GM12878 (cell line): Measurements from ENCODE around the gene TANC2. TPM values are rescaled to one million over a fixed set of nuclear protein-coding genes. Genes with fewer than 3 reads are reported as not detected.

Experiments
- ATAC-seq: fragments of 200-7000 bp; cut with Tn5 transposase; 3 replicates; pipeline ENCODE4 v1.9.1; 2020; ENCODE audit warnings: mild to moderate bottlenecking, moderate library complexity
- BruUV-seq: library from RNA; stranded (reverse); fragments of 400-500 nt; replicated peaks from 2 replicates; lab custom pipeline; 2021; lab: Mats Ljungman, UMichigan
- CTCF ChIA-PET: fragments of 300-600 bp; sonication (Branson Sonifier 250); formaldehyde crosslinking; extraction: SDS; loops from one replicate; lab custom pipeline; 2021; ENCODE audit warnings: inconsistent platforms; lab: Yijun Ruan, JAX
- POLR2A ChIA-PET: fragments of 350-600 bp; formaldehyde crosslinking; extraction: SDS; loops from one replicate; lab custom pipeline; 2021; ENCODE audit warnings: inconsistent platforms; lab: Charles Lee
- RAD21 ChIA-PET: fragments of 300-600 bp; sonication (Branson Sonifier 250); formaldehyde crosslinking; loops from one replicate; lab custom pipeline; 2023; ENCODE audit warnings: antibody characterized with exemption; ENCODE audit not compliant: unreplicated experiment; lab: Charles Lee
- SMC1A ChIA-PET: fragments of 300-600 bp; sonication (Branson Sonifier 250); formaldehyde crosslinking; loops from one replicate; lab custom pipeline; 2023; ENCODE audit not compliant: unreplicated experiment, uncharacterized antibody; lab: Charles Lee
- DNase-seq: peaks from one replicate; pipeline ENCODE4 v3.0.0-alpha.2; 2011; ENCODE audit warnings: low read depth, low spot score
- FAIRE-seq: peaks from 3 replicates; lab custom pipeline; 2011; peaks lifted over from hg19 to GRCh38; lab: Jason Lieb, UNC
- H2AFZ ChIP-seq: 2 replicates; pipeline ENCODE4 v1.6.0; 2011; ENCODE audit warnings: low read depth, low read length, control low read depth; ENCODE audit not compliant: control insufficient read depth
- H3K27ac ChIP-seq: 2 replicates; pipeline ENCODE4 v1.5.1; 2011; ENCODE audit warnings: control low read depth; ENCODE audit not compliant: control insufficient read depth, insufficient read depth
- H3K27me3 ChIP-seq, 2 experiments: replicated peaks in 1 of 2; 2 replicates each; pipeline versions ENCODE4 v1.6.0 to v1.6.1; 2011; ENCODE audit warnings: low read length in 1 of 2; ENCODE audit not compliant: control insufficient read depth in 2 of 2, insufficient read depth in 2 of 2
- H3K36me3 ChIP-seq, 2 experiments: 2 replicates each; pipeline ENCODE4 v1.5.1; 2011; ENCODE audit warnings: low read length in 1 of 2; ENCODE audit not compliant: control insufficient read depth in 2 of 2, insufficient read depth in 2 of 2
- H3K4me1 ChIP-seq: 2 replicates; pipeline ENCODE4 v1.6.1; 2011; ENCODE audit warnings: mild to moderate bottlenecking, low read length, moderate library complexity, mixed read lengths; ENCODE audit not compliant: control insufficient read depth, insufficient read depth
- H3K4me2 ChIP-seq: 2 replicates; pipeline ENCODE4 v1.6.0; 2011; ENCODE audit warnings: control low read depth; ENCODE audit not compliant: control insufficient read depth, insufficient read depth
- H3K4me3 ChIP-seq: fragments of 200-600 bp; sonication (generic); 2 replicates; pipeline ENCODE4 v1.5.1; 2016
- H3K79me2 ChIP-seq: 2 replicates; pipeline ENCODE4 v1.6.0; 2011; ENCODE audit warnings: low read length; ENCODE audit not compliant: control insufficient read depth, insufficient read depth
- H3K9ac ChIP-seq: 2 replicates; pipeline ENCODE4 v1.8.0; 2011; ENCODE audit warnings: low read length, control low read depth, mixed read lengths; ENCODE audit not compliant: control insufficient read depth, insufficient read depth
- H3K9me3 ChIP-seq: replicated peaks from 3 replicates; pipeline ENCODE4 v1.5.1; 2011; ENCODE audit warnings: mild to moderate bottlenecking, low read length; ENCODE audit not compliant: control insufficient read depth, insufficient read depth
- H4K20me1 ChIP-seq: 2 replicates; pipeline ENCODE4 v1.6.0; 2011; ENCODE audit not compliant: control insufficient read depth, insufficient read depth
- BCLAF1 ChIP-seq: fragments of 450-650 bp; IDR thresholded peaks from 2 replicates; pipeline ENCODE4 v1.6.1; 2017; ENCODE audit warnings: antibody characterized with exemption, mild to moderate bottlenecking, moderate library complexity
- BRCA1 ChIP-seq: IDR thresholded peaks from 2 replicates; pipeline ENCODE4 v1.6.1; 2011; ENCODE audit warnings: low read depth, low read length, improper control_type of control experiment
- CBFB ChIP-seq: IDR thresholded peaks from 2 replicates; pipeline ENCODE4 v1.6.1; 2016; ENCODE audit warnings: antibody characterized with exemption, low read depth
- CBX5 ChIP-seq: sonication (generic); IDR thresholded peaks from 2 replicates; pipeline ENCODE4 v1.6.1; 2016; ENCODE audit warnings: low read depth, moderate library complexity, mild to moderate bottlenecking, inconsistent platforms
- CHD2 ChIP-seq: IDR thresholded peaks from 2 replicates; pipeline ENCODE4 v1.6.1; 2011; ENCODE audit warnings: low read depth, low read length, improper control_type of control experiment, borderline replicate concordance
- EED ChIP-seq: sonication (generic); IDR thresholded peaks from 2 replicates; pipeline ENCODE4 v1.6.1; 2016; ENCODE audit warnings: antibody characterized with exemption, low read depth
- FOXK2 ChIP-seq: fragments of 450-650 bp; IDR thresholded peaks from 2 replicates; pipeline ENCODE4 v1.6.1; 2017; ENCODE audit warnings: mild to moderate bottlenecking, moderate library complexity
- HDAC6 ChIP-seq: fragments of 200-600 bp; sonication (generic); IDR thresholded peaks from one replicate; pipeline ENCODE4 v1.8.0; 2017; ENCODE audit warnings: antibody characterized with exemption; ENCODE audit not compliant: unreplicated experiment
- MEF2B ChIP-seq: fragments of 450-650 bp; IDR thresholded peaks from 2 replicates; pipeline ENCODE4 v1.6.1; 2018; ENCODE audit warnings: mild to moderate bottlenecking, moderate library complexity; ENCODE audit not compliant: partially characterized antibody, poor library complexity, severe bottlenecking
- NFYA ChIP-seq: IDR thresholded peaks from 2 replicates; pipeline ENCODE4 v1.6.1; 2011; ENCODE audit warnings: low read depth, mild to moderate bottlenecking, low read length, improper control_type of control experiment, borderline replicate concordance
- PAX8 ChIP-seq: fragments of 450-650 bp; IDR thresholded peaks from 2 replicates; pipeline ENCODE4 v1.6.1; 2017; ENCODE audit warnings: mild to moderate bottlenecking, moderate library complexity
- PML ChIP-seq: IDR thresholded peaks from 2 replicates; pipeline ENCODE4 v1.6.1; 2012; ENCODE audit warnings: low read length, inconsistent platforms
- SIX5 ChIP-seq: IDR thresholded peaks from 2 replicates; pipeline ENCODE4 v1.6.1; 2011; ENCODE audit warnings: mild to moderate bottlenecking, low read depth, low read length, moderate library complexity; ENCODE audit not compliant: severe bottlenecking
- ZZZ3 ChIP-seq: IDR thresholded peaks from 2 replicates; pipeline ENCODE4 v1.6.1; 2011; ENCODE audit warnings: low read depth; ENCODE audit not compliant: control insufficient read depth, insufficient read length
- whole genome bisulfite sequencing: methylation state at CpG from one replicate; pipeline ENCODE4 v1.1.6; 2016; ENCODE audit warnings: low lambda C conversion rate; ENCODE audit not compliant: insufficient replicate concordance, insufficient coverage; ENCODE audit errors: missing lambda C conversion rate; 5-methylcytosine and 5-hydroxymethylcytosine counted together
- in situ Hi-C: fragments of 300-500 bp; cut with MboI; formaldehyde crosslinking; loops from 9 replicates; pipeline ENCODE4 v1.14.3; 2018; ENCODE audit warnings: mixed read lengths
- intact Hi-C: fragments of 100-400 bp; cut with micrococcal nuclease; formaldehyde crosslinking; loops from one replicate; pipeline ENCODE4 v1.14.2; 2022; ENCODE audit not compliant: unreplicated experiment
- polyA plus RNA-seq, 11 experiments: library from polyadenylated mRNA; depleted of rRNA in 4 of 11; unstranded in 6 of 11; stranded (reverse) in 5 of 11; fragments of >200 nt; fragmentation: Nextera tagmentation in 4 of 11; fragmentation: Illumina TruSeq in 1 of 11; extraction: Ambion mirVana in 4 of 11; extraction: Trizol in 1 of 11; gene quantifications; 1 replicate in 1 of 11; 2 replicates in 10 of 11; pipeline versions ENCODE4 v1.2.1 to v1.2.3, GENCODE V29; 2011 to 2016; ENCODE audit warnings: inconsistent platforms in 2 of 11, missing spikeins in 2 of 11, low read depth in 1 of 11
- total RNA-seq, 4 experiments: library from RNA; depleted of rRNA in 3 of 4; stranded (reverse); fragments of >200 nt in 3 of 4; fragmentation: Illumina TruSeq in 1 of 4; extraction: Trizol in 1 of 4; gene quantifications; 2 replicates each; pipeline versions ENCODE4 v1.2.1 to v1.2.3, GENCODE V29; 2013 to 2021
- TF ChIP-seq, protein P1 (sequence below): fragments of 450-650 bp; IDR thresholded peaks from 2 replicates; pipeline ENCODE4 v1.6.1; 2014; ENCODE audit warnings: mild to moderate bottlenecking

Gene TANC2
- total and polyA plus RNA-seq, 10 of the 15 experiments (the other 5 are each of a cell fraction or from before 2014, with no cell fraction given) = under 0.01 to 0.13 (median 0.03) TPM; not detected in 2

GRCh38 chr17:62998665-62999393 is 32.8 kb downstream of the TANC2 start:
- ATAC-seq = no peak
- POLR2A ChIA-PET = no interaction called here
- intact Hi-C loops = no loop called here
- CTCF ChIA-PET = interaction anchor here (0.7 kb wide), 1 partner anchor 9 kb away, joined by 3 read pairs; no protein-coding TSS in a partner anchor
- WGBS = 59% methylated on average over 1 of the region's 1 CpG
- BruUV-seq = no TSS peak
- RAD21 ChIA-PET = no interaction called here
- in situ Hi-C loops = no loop called here
- no peak for FAIRE-seq
- Histone ChIP-seq H3K79me2 (no peaks in the 10 kb centered on the region), H3K9me3 (no peaks in the 10 kb centered on the region), H3K27ac (no peak overlapping the region), H4K20me1 (no peaks in the 10 kb centered on the region), H3K4me1 (no peaks in the 10 kb centered on the region), H3K36me3 (no peaks in the 10 kb centered on the region), H3K4me3 (no peak overlapping the region), H3K9ac (no peak overlapping the region), H3K27me3 (no peaks in the 10 kb centered on the region), H3K4me2 (no peak overlapping the region), H2AFZ (no peak overlapping the region)
- DNase-seq = no peak
- SMC1A ChIA-PET = no interaction called here
- TF ChIP-seq HDAC6 (no peak), SIX5 (no peak), CHD2 (no peak), NFYA (no peak), PAX8 (no peak), FOXK2 (no peak), BCLAF1 (no peak), BRCA1 (no peak), ZZZ3 (no peak), CBFB (no peak), MEF2B (no peak), PML (no peak), CBX5 (no peak), EED (no peak)
- TF ChIP-seq, protein P1, sequence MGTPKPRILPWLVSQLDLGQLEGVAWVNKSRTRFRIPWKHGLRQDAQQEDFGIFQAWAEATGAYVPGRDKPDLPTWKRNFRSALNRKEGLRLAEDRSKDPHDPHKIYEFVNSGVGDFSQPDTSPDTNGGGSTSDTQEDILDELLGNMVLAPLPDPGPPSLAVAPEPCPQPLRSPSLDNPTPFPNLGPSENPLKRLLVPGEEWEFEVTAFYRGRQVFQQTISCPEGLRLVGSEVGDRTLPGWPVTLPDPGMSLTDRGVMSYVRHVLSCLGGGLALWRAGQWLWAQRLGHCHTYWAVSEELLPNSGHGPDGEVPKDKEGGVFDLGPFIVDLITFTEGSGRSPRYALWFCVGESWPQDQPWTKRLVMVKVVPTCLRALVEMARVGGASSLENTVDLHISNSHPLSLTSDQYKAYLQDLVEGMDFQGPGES = no peak
